Activated CD4-positive, alpha-beta T cell treated with anti-CD3 and anti-CD28 coated beads, Interleukin-2, amount 50 U/mL, for 24 hours (primary cell): Measurements from ENCODE around the gene GGPS1.
A peak's percentile ranks its signal among the peaks of the same experiment; 100 is the strongest.
"Not testable (repeated sequence)": the region's sequence is repeated elsewhere in the genome, so short reads cannot be mapped to it uniquely, and the experiment has no call there.

Source experiments
- DNase-seq, 2 donors: peaks; one replicate each; pipeline ENCODE4 v3.0.0-alpha.2; 2020; ENCODE audit warnings: low read depth in 1 of 2, low spot score in 1 of 2

The GGPS1 gene

GRCh38 chr1:235336903-235337302 lies 8.5 kb downstream of the GGPS1 start:
- no peak for DNase-seq

- no peak for DNase-seq
Measured at GRCh38 chr1:235339746-235340145, 11.4 kb downstream of the GGPS1 start.

- DNase-seq, result no peak
Measured at GRCh38 chr1:235341334-235341733, 13.0 kb downstream of the GGPS1 start.

- no peak for DNase-seq
Measured at GRCh38 chr1:235342039-235342438, 13.7 kb downstream of the GGPS1 start.

- DNase-seq, result no peak
Measured at GRCh38 chr1:235342471-235342870, 14.1 kb downstream of the GGPS1 start.

- no peak for DNase-seq
Measured at GRCh38 chr1:235343726-235344125, 15.4 kb downstream of the GGPS1 start.

GRCh38 chr1:235351441-235351840 lies 23.1 kb downstream of the GGPS1 start:
- no peak for DNase-seq

GRCh38 chr1:235351898-235352297 lies 23.5 kb downstream of the GGPS1 start:
- DNase-seq, result no peak

- no peak for DNase-seq
Measured at GRCh38 chr1:235357485-235358373, 29.4 kb downstream of the GGPS1 start.

GRCh38 chr1:235358899-235359298 lies 30.5 kb downstream of the GGPS1 start:
- no peak for DNase-seq

- DNase-seq, result not testable (repeated sequence)
Measured at GRCh38 chr1:235364189-235364588, 35.8 kb downstream of the GGPS1 start.

GRCh38 chr1:235366286-235366685 lies 37.9 kb downstream of the GGPS1 start:
- DNase-seq, result peak in 1 of 2 donors; percentile 14

- DNase-seq, result peak; percentile 60 to 86
Measured at GRCh38 chr1:235367000-235367908, 38.9 kb downstream of the GGPS1 start, which contains the start of gene TBCE. TSS of gene TBCE (plus strand) at chr1:235367427. CDS start at chr1:235380050, 12,623 bp downstream.

- no peak for DNase-seq
Measured at GRCh38 chr1:235368428-235368827, 40.1 kb downstream of the GGPS1 start.

- no peak for DNase-seq
Measured at GRCh38 chr1:235369802-235370201, 41.4 kb downstream of the GGPS1 start.

- no peak for DNase-seq
Measured at GRCh38 chr1:235375919-235376605, 47.7 kb downstream of the GGPS1 start.

GRCh38 chr1:235378134-235378735 lies 49.9 kb downstream of the GGPS1 start:
- DNase-seq, result not testable (repeated sequence)

GRCh38 chr1:235381955-235382739 lies 53.8 kb downstream of the GGPS1 start:
- DNase-seq, result not testable (repeated sequence)

- not testable (repeated sequence) for DNase-seq
Measured at GRCh38 chr1:235385633-235386032, 57.3 kb downstream of the GGPS1 start.

GRCh38 chr1:235391874-235392273 lies 63.5 kb downstream of the GGPS1 start:
- no peak for DNase-seq
